Kidney tubule cell (primary cell): ENCODE measurements around the gene ASXL1.

ENCODE experiments used
- DNase-seq: peaks from one replicate; pipeline ENCODE4 v3.0.0-alpha.2; 2018; ENCODE audit warnings: low spot score

ASXL1 gene

DNA sequence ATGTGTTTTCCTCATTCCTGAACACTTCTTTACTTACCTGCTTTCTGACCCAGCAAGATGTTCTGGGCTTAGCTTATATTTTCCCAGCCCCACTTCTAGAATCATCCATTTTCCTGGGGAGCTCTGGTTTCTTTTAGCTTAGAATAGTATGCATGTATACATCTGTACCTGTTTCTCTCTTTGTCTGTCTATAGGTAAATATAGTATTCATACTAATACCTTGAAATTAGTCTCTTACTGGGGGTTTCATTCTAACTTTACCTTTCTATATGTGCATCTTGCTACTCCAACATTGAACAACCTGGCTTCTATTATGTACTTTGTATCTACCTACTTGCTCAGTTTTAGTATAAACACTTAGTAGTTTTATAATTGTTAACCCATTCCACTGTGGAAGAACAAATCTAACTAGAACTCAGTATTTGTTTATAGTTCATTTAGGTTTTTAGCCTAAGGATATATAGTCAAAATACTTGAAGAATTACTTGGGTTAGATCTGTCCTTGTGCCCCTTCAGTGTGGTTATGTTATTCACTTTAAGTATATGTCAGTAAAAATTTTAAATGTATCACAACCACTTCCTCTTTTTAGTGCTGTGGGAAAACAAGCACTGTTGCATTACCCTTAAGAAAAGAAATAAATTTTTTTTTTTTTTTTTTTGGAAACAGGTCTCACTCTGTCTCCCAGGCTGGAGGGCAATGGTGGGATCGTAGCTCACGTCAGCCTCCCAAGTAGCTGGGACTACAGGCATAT is 54.0 kb downstream of the ASXL1 start:
- no peak for DNase-seq

GRCh38 chr20:32415494-32415893 is 57.4 kb downstream of the ASXL1 start:
- no peak for DNase-seq

- DNase-seq: no peak
Measured at GRCh38 chr20:32416206-32416605, 58.1 kb downstream of the ASXL1 start.

GRCh38 chr20:32418376-32418775 is 60.2 kb downstream of the ASXL1 start:
- DNase-seq: no peak

GRCh38 chr20:32421290-32421689 is 63.2 kb downstream of the ASXL1 start:
- DNase-seq: no peak

GRCh38 chr20:32427996-32428395 is 69.9 kb downstream of the ASXL1 start:
- DNase-seq: no peak

DNA sequence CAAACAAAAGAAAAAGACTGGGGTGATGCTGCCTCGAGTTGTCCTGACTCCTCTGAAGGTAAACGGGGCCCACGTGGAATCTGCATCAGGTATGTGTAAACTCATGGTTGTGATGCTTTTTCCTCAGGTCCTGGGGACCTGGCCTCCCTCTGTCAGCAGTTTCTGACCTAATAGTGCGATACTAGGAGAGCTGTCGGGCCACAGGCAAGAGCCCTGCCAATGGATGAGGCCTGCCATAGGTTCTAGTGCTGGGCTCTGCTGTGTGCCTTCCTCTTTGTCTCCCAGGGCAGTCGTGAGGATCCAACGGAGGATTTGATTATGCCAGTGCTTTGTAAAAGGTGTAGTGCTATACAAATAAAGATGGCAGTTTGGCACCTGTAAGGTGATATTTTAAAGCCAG is 71.2 kb downstream of the ASXL1 start:
- no peak for DNase-seq

- DNase-seq: no peak
Measured at GRCh38 chr20:32429745-32430360, 71.7 kb downstream of the ASXL1 start.

- no peak for DNase-seq
Measured at GRCh38 chr20:32431457-32431856, 73.3 kb downstream of the ASXL1 start.

DNA sequence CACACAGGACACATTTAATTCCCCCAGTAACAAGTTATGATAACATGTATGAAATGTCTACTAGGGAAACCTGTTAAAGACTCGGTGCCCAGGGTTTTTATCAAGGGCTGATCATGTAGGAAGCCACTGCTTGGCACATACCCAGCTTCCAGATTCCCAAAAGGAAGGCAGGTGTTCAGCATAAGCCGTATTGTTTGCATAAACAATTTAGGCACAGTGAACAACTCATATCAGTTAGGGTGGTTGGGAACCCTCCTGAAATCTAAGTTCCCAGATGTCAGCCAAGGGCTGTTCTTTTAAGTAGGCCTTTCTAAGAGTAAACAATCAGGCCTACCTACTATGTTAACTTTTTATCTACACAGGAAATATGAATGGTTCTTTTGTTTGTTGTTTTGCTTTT is 74.1 kb downstream of the ASXL1 start:
- DNase-seq: no peak

DNA sequence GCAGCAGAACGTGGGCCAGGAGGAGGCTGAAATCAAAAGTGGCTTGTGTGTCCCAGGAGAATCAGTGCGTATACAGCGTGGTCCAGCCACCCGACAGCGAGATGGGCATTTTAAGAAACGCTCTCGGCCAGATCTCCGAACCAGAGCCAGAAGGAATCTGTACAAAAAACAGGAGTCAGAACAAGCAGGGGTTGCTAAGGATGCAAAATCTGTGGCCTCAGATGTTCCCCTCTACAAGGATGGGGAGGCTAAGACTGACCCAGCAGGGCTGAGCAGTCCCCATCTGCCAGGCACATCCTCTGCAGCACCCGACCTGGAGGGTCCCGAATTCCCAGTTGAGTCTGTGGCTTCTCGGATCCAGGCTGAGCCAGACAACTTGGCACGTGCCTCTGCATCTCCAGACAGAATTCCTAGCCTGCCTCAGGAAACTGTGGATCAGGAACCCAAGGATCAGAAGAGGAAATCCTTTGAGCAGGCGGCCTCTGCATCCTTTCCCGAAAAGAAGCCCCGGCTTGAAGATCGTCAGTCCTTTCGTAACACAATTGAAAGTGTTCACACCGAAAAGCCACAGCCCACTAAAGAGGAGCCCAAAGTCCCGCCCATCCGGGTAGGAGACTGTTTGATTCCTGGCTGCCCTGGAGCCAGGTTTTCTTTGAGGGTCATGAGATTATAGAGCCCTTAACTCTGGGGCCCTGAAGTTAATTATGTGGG is 75.3 kb downstream of the ASXL1 start:
- DNase-seq: no peak

GRCh38 chr20:32434434-32434833 is 76.3 kb downstream of the ASXL1 start:
- DNase-seq: no peak

- DNase-seq: no peak
Measured at GRCh38 chr20:32435449-32436107, 77.4 kb downstream of the ASXL1 start.

GRCh38 chr20:32436142-32436861 is 78.2 kb downstream of the ASXL1 start:
- DNase-seq: no peak

DNA sequence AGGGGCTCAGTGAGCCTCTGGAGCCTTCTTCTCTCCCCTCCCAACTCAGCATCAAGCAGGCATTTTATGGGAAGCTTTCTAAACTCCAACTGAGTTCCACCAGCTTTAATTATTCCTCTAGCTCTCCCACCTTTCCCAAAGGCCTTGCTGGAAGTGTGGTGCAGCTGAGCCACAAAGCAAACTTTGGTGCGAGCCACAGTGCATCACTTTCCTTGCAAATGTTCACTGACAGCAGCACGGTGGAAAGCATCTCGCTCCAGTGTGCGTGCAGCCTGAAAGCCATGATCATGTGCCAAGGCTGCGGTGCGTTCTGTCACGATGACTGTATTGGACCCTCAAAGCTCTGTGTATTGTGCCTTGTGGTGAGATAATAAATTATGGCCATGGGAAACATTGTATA is 78.8 kb downstream of the ASXL1 start:
- DNase-seq: no peak

GRCh38 chr20:32437391-32438074 is 79.4 kb downstream of the ASXL1 start:
- DNase-seq: peak; percentile 11

DNA sequence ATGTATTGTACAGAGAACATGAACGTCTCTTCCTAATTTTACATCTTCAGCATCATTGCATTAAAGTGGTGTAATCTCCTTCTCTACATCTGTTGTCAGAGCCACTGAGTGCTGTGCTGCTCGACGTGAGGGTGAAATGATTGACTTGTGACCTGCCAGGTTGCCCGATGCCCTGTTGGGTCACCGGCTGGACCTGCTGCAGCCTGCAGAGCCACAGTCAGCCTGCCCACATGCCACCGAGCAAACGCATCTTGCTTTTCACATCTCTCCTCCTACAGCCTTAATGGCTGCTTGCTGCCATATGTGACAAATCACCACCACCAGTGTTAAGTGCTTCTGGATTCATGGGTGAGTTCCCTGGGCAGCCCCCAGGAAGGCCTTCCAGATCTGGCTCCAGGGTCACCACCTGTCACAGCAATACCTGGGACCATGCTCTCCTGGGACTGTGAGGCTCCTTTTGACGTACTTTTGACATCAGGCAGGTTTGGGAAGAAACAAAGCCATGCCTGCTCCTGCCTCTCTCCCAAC is 80.3 kb downstream of the ASXL1 start:
- DNase-seq: no peak

DNA sequence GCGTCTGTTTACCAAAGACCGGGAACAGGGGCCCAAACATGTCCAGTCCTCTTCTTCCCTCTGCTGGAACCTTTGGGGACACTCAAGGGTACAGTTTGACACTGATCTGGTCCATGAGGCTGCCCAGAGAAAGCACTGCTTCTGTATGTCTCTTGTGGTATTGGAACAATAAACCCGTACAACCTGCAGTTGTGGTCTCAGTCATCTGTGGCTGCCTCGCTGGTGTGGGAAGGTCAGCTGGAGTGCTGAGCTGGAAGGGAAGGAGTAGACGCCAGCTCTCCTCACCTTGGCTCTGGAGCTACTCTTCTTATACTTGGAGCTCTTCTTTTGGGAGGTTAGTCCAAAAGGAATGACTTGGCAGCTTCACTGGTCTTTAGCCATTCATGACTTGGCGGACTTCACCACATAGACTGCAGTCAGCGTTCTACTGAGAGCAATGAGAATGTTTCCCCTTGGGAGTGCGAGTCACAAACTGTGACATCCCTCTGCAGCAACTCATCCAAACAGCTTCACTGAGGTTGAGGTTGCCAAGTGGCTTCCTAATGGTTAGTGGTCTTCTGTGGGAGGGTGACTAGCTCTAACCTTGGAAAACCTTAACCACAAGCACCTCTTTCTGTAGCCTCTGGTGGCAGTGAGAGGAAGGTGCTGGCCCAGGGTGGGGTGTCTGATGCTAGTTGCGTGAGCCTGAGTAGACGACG is 81.2 kb downstream of the ASXL1 start:
- DNase-seq: peak; percentile 69

GRCh38 chr20:32440069-32440757 is 82.1 kb downstream of the ASXL1 start:
- DNase-seq: no peak

DNA sequence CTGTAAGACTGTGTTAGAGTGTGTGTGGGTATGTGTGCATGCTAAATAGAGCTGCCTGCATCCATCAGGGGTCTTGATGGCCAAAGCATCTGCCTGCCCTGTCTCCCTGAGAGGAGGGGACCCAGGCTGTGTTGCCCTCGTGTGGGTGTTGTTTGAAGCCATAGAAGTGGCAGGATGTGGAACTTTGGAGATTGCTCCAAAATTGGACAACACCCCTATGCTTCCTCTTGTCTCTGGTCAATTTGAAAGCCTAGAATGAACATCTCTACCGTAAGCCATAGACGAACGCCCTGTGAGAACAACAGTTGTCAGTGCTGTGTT is 82.6 kb downstream of the ASXL1 start:
- no peak for DNase-seq
